Measurements from ENCODE around the gene DRGX.

The DRGX gene

DNA sequence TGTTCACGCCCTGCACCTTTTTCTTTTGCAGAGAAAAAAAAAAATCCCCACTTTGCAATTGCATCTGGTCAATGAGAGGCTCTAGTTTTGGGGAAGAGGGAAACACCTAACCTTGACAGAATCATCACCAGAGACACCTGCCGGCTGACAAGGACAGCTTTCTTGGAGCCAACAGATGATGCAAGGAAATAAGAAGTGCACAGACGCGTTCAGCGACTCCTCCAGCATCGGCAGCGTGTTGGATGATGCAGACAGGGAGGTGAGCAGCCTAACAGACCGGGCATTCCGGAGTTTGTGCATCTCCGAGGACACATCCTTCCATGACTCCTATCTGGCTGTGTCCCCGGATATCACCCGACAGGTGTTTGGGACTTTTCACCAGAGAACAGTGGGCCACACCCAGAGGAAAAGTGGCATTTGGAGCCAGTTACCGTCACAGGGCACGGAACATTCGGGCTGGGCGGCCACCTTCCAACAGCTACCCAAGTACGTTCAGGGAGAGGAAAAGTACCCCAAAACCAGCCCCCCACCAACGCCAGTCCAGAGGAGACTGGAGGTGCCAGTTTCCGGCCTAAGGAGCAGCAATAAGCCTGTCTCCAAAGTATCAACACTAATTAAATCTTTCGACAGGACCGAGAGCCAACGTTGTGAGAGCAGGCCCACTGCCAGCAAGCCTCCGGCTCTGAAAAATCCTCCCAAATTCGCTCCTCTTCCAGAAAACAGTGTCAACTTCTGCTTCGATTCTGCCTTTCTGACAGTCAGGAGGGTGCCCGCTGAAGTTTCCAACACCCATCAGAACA is 73.3 kb downstream of the DRGX start:
- DNase-seq (ENCODE audit: low read depth in 1 of 2, low spot score in 1 of 2), result no peak

DNA sequence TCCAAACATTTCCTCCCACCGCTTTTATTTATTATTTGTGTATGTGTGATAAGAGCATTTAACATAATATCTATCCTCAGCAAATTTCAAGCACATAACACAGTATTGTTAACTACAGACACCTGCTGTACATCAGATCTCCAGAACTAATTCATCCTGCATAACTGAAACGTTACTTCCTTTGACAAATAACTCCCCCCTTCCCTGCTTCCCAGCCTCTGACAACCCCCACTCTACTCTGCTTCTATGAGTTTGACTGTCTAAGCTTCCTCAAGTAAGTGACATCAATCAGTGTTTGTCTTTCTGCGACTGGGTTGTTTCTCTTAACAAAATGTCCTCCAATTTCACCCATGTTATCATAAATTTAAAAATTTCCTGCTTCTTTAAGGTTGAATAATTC is 74.9 kb downstream of the DRGX start:
- no peak for DNase-seq (ENCODE audit: low read depth in 1 of 2, low spot score in 1 of 2)

DNA sequence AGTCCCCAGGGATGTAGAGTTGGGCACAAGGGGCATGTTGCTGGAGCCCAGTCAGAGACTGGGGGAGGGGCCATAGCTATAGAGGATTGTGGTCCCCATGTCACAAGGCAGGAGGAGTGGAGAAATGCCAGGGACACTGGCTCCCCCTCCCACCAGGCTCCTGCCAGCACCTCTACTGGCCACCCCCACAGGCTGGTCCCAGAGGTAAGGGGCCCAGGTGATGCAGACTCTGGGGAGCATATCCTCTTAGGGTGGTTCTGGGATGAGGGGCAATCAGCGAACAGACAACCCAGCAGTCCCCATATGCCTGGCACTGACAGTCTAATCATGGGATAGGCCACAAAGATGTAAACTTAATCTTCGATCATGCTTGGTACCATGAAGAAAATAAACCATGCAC is 75.7 kb downstream of the DRGX start:
- DNase-seq (ENCODE audit: low read depth in 1 of 2, low spot score in 1 of 2), result no peak

DNA sequence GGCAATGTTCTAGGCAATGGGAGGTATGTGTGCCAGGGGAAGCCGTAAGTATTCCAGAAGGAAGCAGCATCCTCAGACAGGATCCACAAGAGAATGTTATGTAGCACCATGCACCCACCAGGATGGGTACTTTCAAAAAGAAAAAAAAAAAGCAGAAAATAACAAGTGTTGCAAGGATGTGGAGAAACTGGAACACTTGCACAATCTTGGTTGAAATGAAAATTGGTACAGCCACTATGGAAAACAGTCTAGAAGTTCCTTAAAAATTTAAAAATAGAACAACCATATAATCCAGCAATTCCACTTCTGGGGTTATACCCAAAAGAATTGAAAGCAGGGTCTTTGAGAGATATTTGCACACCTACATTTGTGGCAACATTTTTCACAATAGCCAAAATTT is 76.7 kb downstream of the DRGX start:
- no peak for DNase-seq (ENCODE audit: low read depth in 1 of 2, low spot score in 1 of 2)

DNA sequence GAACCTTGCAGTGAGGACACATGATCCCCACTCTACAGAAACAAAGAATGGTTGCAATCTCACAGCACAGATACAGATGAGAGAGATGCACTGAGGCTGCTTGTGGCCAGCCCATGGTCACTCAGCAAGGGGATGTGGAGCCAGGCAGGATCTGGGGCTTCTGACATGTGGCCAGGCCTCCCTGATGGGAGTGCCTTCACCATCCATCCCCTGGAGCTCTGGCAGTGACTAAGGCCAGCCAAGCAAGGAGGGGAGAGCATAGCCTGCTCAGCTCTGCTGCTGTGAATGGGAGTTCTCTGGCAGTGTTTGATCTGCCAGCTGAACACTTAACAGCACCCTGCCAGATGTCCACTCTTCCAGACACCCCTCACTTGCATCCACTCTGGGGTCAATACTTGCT is 77.1 kb downstream of the DRGX start:
- DNase-seq (ENCODE audit: low read depth in 1 of 2, low spot score in 1 of 2), result no peak

DNA sequence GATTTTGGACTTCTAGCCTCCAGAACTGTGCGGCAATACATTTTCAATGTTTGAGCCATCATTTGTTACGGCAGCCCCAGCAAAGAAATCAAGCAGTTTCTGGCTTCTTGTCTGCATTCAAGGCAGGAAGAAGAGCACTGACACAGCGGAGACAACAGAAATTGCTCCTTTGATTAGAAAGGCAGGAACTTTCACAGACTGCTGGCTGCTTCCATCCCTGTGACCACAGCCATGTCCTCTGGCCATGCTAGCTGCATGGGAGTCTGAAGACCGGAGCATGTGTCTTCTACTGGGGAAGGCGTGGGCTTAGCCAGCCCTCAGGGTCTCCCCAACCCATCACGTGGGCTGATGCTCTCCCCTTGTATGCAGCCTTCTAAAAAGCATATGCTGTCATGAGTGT is 77.9 kb downstream of the DRGX start:
- DNase-seq (ENCODE audit: low read depth in 1 of 2, low spot score in 1 of 2), result no peak

DNA sequence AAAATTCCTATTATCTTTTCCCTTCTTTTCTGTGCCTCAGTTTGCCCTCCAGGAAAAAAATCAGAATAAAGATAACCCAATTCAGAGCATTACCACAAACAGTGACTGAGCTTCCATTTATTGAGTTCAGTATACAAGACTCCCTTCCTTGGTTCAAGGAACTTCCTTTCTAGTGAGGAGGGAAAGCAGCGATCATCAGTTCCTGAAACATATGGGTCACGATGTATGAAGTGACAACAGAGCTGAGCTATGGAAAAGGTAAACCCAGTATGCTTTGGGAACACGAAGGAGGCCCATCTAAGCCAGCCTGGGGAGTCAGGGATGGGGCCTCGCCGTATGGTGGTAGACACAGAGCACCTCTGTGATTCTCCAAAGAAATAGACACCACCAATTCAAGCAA is 81.1 kb downstream of the DRGX start:
- no peak for DNase-seq (ENCODE audit: low read depth in 1 of 2, low spot score in 1 of 2)

All from activated T-helper 1 cell treated with anti-CD3 and anti-CD28 coated beads, Interleukin-2, amount 50 U/mL, for 16 hours (primary cell).